ENCODE results near the gene EEFSEC.

The EEFSEC gene

GRCh38 chr3:128392818-128393544 is 239.7 kb downstream of the EEFSEC start:
- no peak for DNase-seq (ENCODE audit: low read depth, low spot score)

GRCh38 chr3:128394033-128394432 is 240.8 kb downstream of the EEFSEC start:
- DNase-seq (ENCODE audit: low read depth, low spot score), result no peak

- DNase-seq (ENCODE audit: low read depth, low spot score), result no peak
Measured at GRCh38 chr3:128395046-128395445, 241.8 kb downstream of the EEFSEC start.

GRCh38 chr3:128395500-128396162 is 242.3 kb downstream of the EEFSEC start:
- no peak for DNase-seq (ENCODE audit: low read depth, low spot score)

- DNase-seq (ENCODE audit: low read depth, low spot score), result no peak
Measured at GRCh38 chr3:128397484-128397883, 244.2 kb downstream of the EEFSEC start.

- no peak for DNase-seq (ENCODE audit: low read depth, low spot score)
Measured at GRCh38 chr3:128398586-128398985, 245.3 kb downstream of the EEFSEC start.

- no peak for DNase-seq (ENCODE audit: low read depth, low spot score)
Measured at GRCh38 chr3:128399221-128399915, 246.1 kb downstream of the EEFSEC start.

GRCh38 chr3:128400671-128401070 is 247.4 kb downstream of the EEFSEC start:
- no peak for DNase-seq (ENCODE audit: low read depth, low spot score)

GRCh38 chr3:128402319-128402718 is 249.0 kb downstream of the EEFSEC start:
- no peak for DNase-seq (ENCODE audit: low read depth, low spot score)

- no peak for DNase-seq (ENCODE audit: low read depth, low spot score)
Measured at GRCh38 chr3:128402998-128403397, 249.7 kb downstream of the EEFSEC start.

- no peak for DNase-seq (ENCODE audit: low read depth, low spot score)
Measured at GRCh38 chr3:128404276-128405068, 251.2 kb downstream of the EEFSEC start.

GRCh38 chr3:128405554-128406277 is 252.4 kb downstream of the EEFSEC start:
- no peak for DNase-seq (ENCODE audit: low read depth, low spot score)

- no peak for DNase-seq (ENCODE audit: low read depth, low spot score)
Measured at GRCh38 chr3:128407247-128407646, 254.0 kb downstream of the EEFSEC start.

GRCh38 chr3:128408012-128408692 is 254.9 kb downstream of the EEFSEC start:
- DNase-seq (ENCODE audit: low read depth, low spot score), result no peak

GRCh38 chr3:128408693-128409623 is 255.7 kb downstream of the EEFSEC start:
- DNase-seq (ENCODE audit: low read depth, low spot score), result no peak

- no peak for DNase-seq (ENCODE audit: low read depth, low spot score)
Measured at GRCh38 chr3:128409624-128410581, 256.6 kb downstream of the EEFSEC start.

GRCh38 chr3:128410669-128411573 is 257.6 kb downstream of the EEFSEC start:
- DNase-seq (ENCODE audit: low read depth, low spot score), result no peak

Data from activated naive CD8-positive, alpha-beta T cell treated with anti-CD3 and anti-CD28 coated beads, Interleukin-2, amount 50 U/mL, for 16 hours (primary cell).